ENCODE data around the gene APCDD1.

Gene APCDD1

DNA sequence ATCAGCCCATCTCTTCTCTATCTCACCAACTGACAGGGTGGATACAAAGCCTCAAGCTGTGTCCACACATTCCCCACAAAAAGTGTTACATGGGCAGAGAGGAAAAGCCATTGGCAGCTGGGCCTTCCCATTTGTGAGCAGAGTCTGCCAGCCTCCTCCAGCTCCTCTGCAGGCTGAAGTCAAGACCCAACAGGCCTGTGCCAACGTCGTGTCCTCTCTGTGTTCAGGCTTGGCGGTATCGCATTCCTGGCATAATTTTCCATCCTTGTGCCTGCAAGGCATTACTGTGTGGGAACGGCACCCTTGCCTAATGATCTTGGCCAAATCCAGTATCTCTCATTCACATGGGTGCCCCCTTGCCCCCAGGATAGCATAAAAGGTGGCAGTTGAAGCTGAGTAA lies 41.5 kb upstream of the APCDD1 start:
- TF ChIP-seq, protein P1, sequence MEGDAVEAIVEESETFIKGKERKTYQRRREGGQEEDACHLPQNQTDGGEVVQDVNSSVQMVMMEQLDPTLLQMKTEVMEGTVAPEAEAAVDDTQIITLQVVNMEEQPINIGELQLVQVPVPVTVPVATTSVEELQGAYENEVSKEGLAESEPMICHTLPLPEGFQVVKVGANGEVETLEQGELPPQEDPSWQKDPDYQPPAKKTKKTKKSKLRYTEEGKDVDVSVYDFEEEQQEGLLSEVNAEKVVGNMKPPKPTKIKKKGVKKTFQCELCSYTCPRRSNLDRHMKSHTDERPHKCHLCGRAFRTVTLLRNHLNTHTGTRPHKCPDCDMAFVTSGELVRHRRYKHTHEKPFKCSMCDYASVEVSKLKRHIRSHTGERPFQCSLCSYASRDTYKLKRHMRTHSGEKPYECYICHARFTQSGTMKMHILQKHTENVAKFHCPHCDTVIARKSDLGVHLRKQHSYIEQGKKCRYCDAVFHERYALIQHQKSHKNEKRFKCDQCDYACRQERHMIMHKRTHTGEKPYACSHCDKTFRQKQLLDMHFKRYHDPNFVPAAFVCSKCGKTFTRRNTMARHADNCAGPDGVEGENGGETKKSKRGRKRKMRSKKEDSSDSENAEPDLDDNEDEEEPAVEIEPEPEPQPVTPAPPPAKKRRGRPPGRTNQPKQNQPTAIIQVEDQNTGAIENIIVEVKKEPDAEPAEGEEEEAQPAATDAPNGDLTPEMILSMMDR (IDR thresholded peaks at IDR 0.05; ENCODE audit: control insufficient read depth, insufficient read depth, low read depth, low read length, missing control alignments): no peak
- DNase-seq (ENCODE audit: low read depth): no peak
- H3K4me3 ChIP-seq (ENCODE audit: control insufficient read depth, low read depth, low read length): no peak overlapping the region

DNA sequence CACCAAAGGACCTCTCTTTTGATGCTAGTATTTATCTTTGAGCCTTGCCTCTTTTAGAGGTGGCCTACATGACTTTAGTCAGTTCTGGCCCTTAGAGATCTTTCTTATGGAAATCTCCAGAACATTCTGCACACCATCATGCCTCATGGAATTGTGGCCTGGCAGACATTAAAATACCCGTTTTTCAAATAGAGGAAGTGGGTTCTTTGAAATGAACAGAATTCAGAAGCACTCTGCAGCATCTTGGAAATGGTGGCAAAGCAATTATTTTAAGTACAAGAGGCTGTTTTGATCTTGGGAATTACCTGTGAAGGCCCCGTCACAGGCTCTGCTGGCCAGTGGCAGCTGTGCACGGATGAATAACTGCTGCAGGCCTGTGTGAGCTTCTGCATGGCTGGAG lies 40.7 kb upstream of the APCDD1 start:
- H3K4me3 ChIP-seq (ENCODE audit: control insufficient read depth, low read depth, low read length): no peak overlapping the region
- TF ChIP-seq, protein P1 (IDR thresholded peaks at IDR 0.05; ENCODE audit: control insufficient read depth, insufficient read depth, low read depth, low read length, missing control alignments): no peak
- DNase-seq (ENCODE audit: low read depth): no peak

DNA sequence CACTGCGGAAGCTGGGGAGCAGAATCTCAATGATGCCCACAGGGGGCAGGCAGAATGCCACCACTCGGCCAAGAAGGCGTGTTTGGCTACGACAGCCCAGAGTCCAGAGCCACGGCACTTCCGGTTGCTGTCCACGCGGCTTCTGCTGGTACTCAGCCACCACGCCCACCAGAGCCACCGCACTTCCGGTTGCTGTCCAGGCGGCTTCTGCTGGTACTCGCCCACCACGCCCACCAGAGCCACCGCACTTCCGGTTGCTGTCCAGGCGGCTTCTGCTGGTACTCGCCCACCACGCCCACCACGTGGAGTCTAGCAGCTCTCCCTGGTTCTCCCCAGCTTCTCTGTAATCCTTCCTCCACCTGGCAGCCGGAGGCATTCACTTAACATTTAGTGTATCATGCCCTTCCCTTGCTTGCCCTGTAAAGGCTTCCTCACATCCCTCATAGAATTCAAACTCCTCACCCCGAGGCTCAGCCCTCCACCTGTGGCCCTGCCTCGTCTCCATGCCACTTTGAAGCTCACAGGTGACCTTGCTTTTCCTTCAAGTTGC lies 40.1 kb upstream of the APCDD1 start:
- TF ChIP-seq, protein P1 (IDR thresholded peaks at IDR 0.05; ENCODE audit: control insufficient read depth, insufficient read depth, low read depth, low read length, missing control alignments): no peak
- no peak overlapping the region for H3K4me3 ChIP-seq (ENCODE audit: control insufficient read depth, low read depth, low read length)
- no peak for DNase-seq (ENCODE audit: low read depth)

DNA sequence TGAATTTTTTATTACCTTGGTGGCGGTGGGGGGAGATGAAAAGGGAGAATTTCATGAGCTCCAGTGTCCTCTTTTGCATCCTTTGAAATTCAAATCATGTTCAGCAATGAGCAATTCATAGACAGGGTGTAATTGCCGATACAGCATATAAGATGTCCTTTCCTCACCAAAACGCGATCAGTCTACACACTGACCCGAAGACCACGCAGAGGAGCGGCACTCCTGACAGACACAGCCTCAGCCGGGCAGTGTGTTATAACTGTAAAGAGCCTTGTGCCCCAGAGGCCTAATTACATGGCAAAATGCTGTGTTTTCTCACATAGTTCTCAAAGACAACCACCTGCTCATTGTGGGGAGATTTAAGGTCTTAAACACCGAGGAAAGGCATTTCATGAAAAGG lies 38.4 kb upstream of the APCDD1 start:
- no peak for DNase-seq (ENCODE audit: low read depth)
- TF ChIP-seq, protein P1 (IDR thresholded peaks at IDR 0.05; ENCODE audit: control insufficient read depth, insufficient read depth, low read depth, low read length, missing control alignments): no peak
- no peak overlapping the region for H3K4me3 ChIP-seq (ENCODE audit: control insufficient read depth, low read depth, low read length)

DNA sequence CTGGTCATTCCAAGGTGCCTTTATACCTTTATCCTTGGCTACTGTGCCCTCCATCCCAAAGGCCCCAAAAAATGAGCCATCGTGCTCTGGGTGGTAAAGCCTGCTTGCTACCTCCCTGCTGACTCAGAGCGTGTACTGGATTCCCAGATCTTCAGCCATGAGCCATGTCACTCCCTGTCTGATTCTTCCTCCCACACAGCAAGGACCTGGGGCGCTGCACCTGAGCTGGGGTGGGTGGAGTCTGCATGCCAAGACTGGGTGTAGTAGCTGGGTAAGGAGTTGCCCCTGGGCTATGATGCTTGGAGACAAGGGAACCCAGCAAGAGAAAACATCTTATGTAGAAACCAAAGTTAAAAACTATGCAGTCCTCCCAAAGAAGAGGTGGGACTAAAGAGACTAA lies 37.2 kb upstream of the APCDD1 start:
- H3K4me3 ChIP-seq (ENCODE audit: control insufficient read depth, low read depth, low read length): no peak overlapping the region
- TF ChIP-seq, protein P1 (IDR thresholded peaks at IDR 0.05; ENCODE audit: control insufficient read depth, insufficient read depth, low read depth, low read length, missing control alignments): no peak
- DNase-seq (ENCODE audit: low read depth): no peak

DNA sequence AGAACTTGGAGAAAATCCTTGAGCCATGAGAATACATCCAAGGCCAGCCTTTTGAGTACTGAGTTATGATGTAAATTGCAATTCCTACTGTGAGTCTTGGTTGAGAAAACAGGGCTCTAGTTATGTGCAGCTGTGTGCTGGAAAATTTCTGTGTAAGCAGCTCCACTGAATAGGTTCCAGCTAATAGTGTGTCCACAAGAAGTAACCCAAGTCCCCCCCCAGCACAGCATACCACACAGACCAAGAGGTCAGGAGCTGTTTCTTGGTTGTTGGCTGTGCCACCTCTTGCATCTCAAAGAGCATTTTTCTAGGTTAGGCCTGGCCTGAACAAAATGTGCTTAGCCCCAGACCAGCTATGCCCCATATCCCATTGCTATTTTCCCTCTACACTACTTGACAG lies 36.8 kb upstream of the APCDD1 start:
- TF ChIP-seq, protein P1 (IDR thresholded peaks at IDR 0.05; ENCODE audit: control insufficient read depth, insufficient read depth, low read depth, low read length, missing control alignments): no peak
- no peak for DNase-seq (ENCODE audit: low read depth)

DNA sequence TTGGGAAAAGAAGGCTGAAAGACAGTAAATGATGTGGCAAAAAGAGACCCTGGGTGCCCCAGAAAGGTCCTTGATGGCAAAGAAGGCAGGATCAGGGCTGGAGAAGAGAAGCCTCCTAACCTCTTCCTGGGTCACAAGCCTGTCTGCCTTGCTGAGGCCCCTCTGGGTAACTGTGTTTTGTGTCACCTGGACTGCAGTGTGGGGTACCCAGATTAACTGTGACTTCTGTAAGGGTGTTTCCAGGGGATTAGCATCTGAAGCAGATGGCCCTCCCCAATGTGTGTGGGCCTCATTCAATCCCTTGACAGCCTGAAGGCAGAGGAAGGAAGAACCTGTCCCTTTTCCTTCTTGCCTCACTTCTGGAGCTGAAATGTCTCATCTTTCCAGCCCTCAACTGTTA lies 35.6 kb upstream of the APCDD1 start:
- no peak overlapping the region for H3K4me3 ChIP-seq (ENCODE audit: control insufficient read depth, low read depth, low read length)
- DNase-seq (ENCODE audit: low read depth): no peak
- TF ChIP-seq, protein P1 (IDR thresholded peaks at IDR 0.05; ENCODE audit: control insufficient read depth, insufficient read depth, low read depth, low read length, missing control alignments): no peak

More for the DNA sequence above, 36.8 kb upstream of the APCDD1 start:
- no peak overlapping the region for H3K4me3 ChIP-seq (ENCODE audit: control insufficient read depth, low read depth, low read length)
